Hepatocyte (in vitro differentiated cells): ENCODE results near the gene FAM169A. TPM values are rescaled to one million over a fixed set of nuclear protein-coding genes. Genes with fewer than 3 reads are reported as not detected.
"Not testable (repeated sequence)": the region's sequence is repeated elsewhere in the genome, so short reads cannot be mapped to it uniquely, and the experiment has no call there.

Source experiments
- DNase-seq: peaks from one replicate; pipeline ENCODE4 v3.0.0-alpha.2; 2016; ENCODE audit warnings: low spot score
- H2AFZ ChIP-seq: fragments of 200-600 bp; sonication (generic); 2 replicates; pipeline ENCODE4 v1.6.0; 2016; ENCODE audit warnings: antibody characterized with exemption, mild to moderate bottlenecking
- H3K27ac ChIP-seq: fragments of 200-600 bp; sonication (generic); 2 replicates; pipeline ENCODE4 v1.5.1; 2016; ENCODE audit warnings: mild to moderate bottlenecking
- H3K27me3 ChIP-seq: fragments of 200-600 bp; sonication (generic); 2 replicates; pipeline ENCODE4 v1.6.1; 2016
- H3K36me3 ChIP-seq: fragments of 200-600 bp; sonication (generic); replicated peaks from 2 replicates; pipeline ENCODE4 v1.5.1; 2016; ENCODE audit warnings: low read depth; ENCODE audit not compliant: insufficient read depth
- H3K4me1 ChIP-seq: fragments of 200-600 bp; sonication (generic); 2 replicates; pipeline ENCODE4 v1.5.1; 2016; ENCODE audit warnings: mild to moderate bottlenecking, moderate library complexity; ENCODE audit not compliant: insufficient read depth
- H3K4me2 ChIP-seq: fragments of 200-600 bp; sonication (generic); 2 replicates; pipeline ENCODE4 v1.6.0; 2016
- H3K4me3 ChIP-seq: fragments of 200-600 bp; sonication (generic); 2 replicates; pipeline ENCODE4 v1.5.1; 2016; ENCODE audit warnings: mild to moderate bottlenecking
- H3K79me2 ChIP-seq: fragments of 200-600 bp; sonication (generic); 2 replicates; pipeline ENCODE4 v1.6.0; 2017; ENCODE audit warnings: mild to moderate bottlenecking
- H3K9me2 ChIP-seq: fragments of 200-600 bp; sonication (generic); replicated peaks from 2 replicates; pipeline ENCODE4 v1.6.0; 2017; ENCODE audit warnings: mild to moderate bottlenecking; ENCODE audit not compliant: insufficient read depth
- H3K9me3 ChIP-seq: fragments of 200-600 bp; sonication (generic); 2 replicates; pipeline ENCODE4 v1.5.1; 2016; ENCODE audit warnings: low read depth, mild to moderate bottlenecking
- H4K20me1 ChIP-seq: fragments of 200-600 bp; sonication (generic); 2 replicates; pipeline ENCODE4 v1.6.0; 2016; ENCODE audit warnings: mild to moderate bottlenecking; ENCODE audit not compliant: insufficient read depth, poor library complexity, severe bottlenecking
- CTCF ChIP-seq: fragments of 200-600 bp; sonication (generic); IDR thresholded peaks from 2 replicates; pipeline ENCODE4 v1.5.1; 2016; ENCODE audit warnings: antibody characterized with exemption, mild to moderate bottlenecking; ENCODE audit not compliant: poor library complexity
- EZH2 ChIP-seq: fragments of 200-600 bp; sonication (generic); IDR thresholded peaks from 2 replicates; pipeline ENCODE4 v1.6.1; 2016; ENCODE audit warnings: antibody characterized with exemption, mild to moderate bottlenecking, borderline replicate concordance
- EZH2phosphoT487 ChIP-seq: fragments of 200-600 bp; sonication (generic); IDR thresholded peaks from one replicate; pipeline ENCODE4 v1.6.1; 2018; ENCODE audit warnings: antibody characterized with exemption, mild to moderate bottlenecking, low read depth, moderate library complexity; ENCODE audit not compliant: unreplicated experiment, severe bottlenecking
- WGBS: methylation state at CpG from one replicate; pipeline ENCODE4 v1.1.6; 2016; ENCODE audit warnings: low lambda C conversion rate; ENCODE audit errors: missing lambda C conversion rate; 5-methylcytosine and 5-hydroxymethylcytosine counted together
- polyA plus RNA-seq: library from polyadenylated mRNA; unstranded; fragments of >200 nt; fragmentation: Nextera tagmentation; extraction: Ambion mirVana; gene quantifications from 2 replicates; pipeline ENCODE4 v1.2.1, GENCODE V29; 2016
- total RNA-seq: library from RNA; depleted of rRNA; stranded (reverse); fragments of >200 nt; gene quantifications from 2 replicates; pipeline ENCODE4 v1.2.3, GENCODE V29; 2014

The FAM169A gene
- total and polyA plus RNA-seq, 2 experiments from 2014 or later, result 3.1 to 16.2 TPM

DNA sequence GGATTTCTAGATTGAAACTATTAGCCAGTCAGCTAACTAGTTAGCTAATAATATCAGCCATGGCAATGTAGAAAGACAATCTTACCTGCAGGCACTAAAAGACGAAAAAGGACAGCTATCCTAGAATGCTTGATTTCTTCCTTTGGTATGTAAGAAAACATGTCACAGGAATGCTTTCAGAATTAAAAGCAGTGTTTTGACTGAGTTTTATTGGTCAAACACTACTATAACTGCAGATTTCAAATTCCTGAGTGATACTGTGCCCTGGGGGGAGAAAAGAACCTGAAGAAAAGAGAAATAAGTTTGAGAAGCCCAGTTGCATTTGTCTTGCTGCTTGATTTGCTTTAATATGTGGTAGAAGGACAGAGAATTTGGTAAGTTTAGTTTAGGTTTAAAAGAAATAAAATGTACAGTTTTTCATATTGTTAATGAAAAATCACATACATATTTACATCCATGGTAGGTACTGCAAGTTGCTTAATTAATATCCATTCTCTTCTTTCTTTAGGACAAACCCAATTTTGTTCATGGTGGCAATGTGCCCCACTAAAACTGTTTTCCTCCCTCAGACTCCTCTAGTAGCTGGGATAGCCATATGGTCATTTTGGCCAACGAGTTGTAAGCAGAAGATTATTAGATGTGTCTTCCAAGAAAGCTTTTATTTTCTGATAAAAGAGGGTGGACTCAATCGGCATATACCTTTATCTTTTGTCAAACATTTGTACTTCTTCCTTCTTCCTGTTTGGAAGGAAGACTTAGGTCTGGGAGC, 4.3 kb upstream of the FAM169A start:
- no peak overlapping the region for H3K4me2 ChIP-seq
- peak overlapping the region; percentile 33 for H3K27ac ChIP-seq
- DNase-seq, result no peak
- no peak for TF ChIP-seq EZH2phosphoT487
- TF ChIP-seq EZH2, result no peak
- no peaks in the 10 kb centered on the region for H3K27me3 ChIP-seq
- H3K36me3 ChIP-seq, result no peaks in the 10 kb centered on the region
- H3K79me2 ChIP-seq, result no peaks in the 10 kb centered on the region
- no peaks in the 10 kb centered on the region for H3K9me2 ChIP-seq
- H3K4me3 ChIP-seq, result no peak overlapping the region
- no peaks in the 10 kb centered on the region for H3K4me1 ChIP-seq
- no peak overlapping the region for H2AFZ ChIP-seq
- no peaks in the 10 kb centered on the region for H4K20me1 ChIP-seq
- WGBS, result 76% methylated on average over 3 of the region's 3 CpGs
- H3K9me3 ChIP-seq, result no peaks in the 10 kb centered on the region

GRCh38 chr5:74869414-74869813, 3.2 kb upstream of the FAM169A start:
- H3K4me2 ChIP-seq, H3K27me3 ChIP-seq, H3K4me1 ChIP-seq, H3K9me2 ChIP-seq, DNase-seq, H3K79me2 ChIP-seq, H4K20me1 ChIP-seq, H3K36me3 ChIP-seq, H3K9me3 ChIP-seq, H2AFZ ChIP-seq, H3K4me3 ChIP-seq: not testable (repeated sequence)
- peak overlapping the region; percentile 33 for H3K27ac ChIP-seq
- WGBS, result 63% methylated on average over 10 of the region's 10 CpGs

DNA sequence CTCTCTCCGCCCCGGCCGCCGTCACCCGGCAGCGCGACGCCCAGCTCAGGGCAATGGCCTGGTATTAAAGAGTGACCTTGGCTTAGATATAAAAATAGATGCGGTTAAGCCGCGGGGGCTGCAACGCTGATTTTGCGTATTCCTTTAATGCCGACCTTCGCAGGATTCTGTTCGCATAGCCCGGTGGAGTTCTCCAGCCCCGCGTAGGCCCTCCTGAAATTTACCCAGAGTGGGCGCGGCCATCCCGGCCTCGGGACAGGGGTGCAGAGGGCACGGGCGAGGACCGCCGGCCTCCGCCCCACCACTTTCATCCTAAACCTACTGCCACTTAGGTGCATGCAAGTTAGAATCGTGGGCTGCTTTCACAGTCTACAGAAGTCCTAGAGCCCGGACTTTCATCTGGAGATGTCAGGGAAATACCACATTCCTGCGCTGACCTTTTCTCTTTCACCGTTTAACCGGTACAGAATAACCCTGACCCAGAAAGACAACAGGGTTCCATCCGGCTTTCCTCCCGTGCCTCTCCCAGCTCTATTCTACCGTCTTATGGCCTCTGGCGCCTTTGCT, 492 bp upstream of the FAM169A start:
- Histone ChIP-seq H3K36me3 (no peaks in the 10 kb centered on the region), H3K9me3 (no peaks in the 10 kb centered on the region), H3K4me3 (peak overlapping the region; percentile 86), H3K27ac (peak overlapping the region; percentile 89), H3K4me2 (peak overlapping the region; percentile 89), H3K27me3 (no peaks in the 10 kb centered on the region), H3K9me2 (no peaks in the 10 kb centered on the region), H2AFZ (peak overlapping the region; percentile 80), H4K20me1 (no peaks in the 10 kb centered on the region), H3K79me2 (peaks cover 28% of the 10 kb centered on the region), H3K4me1 (peaks cover 7% of the 10 kb centered on the region)
- WGBS, result 10% methylated on average over 37 of the region's 37 CpGs
- TF ChIP-seq CTCF, result no peak
- TF ChIP-seq EZH2, result no peak
- TF ChIP-seq EZH2phosphoT487, result no peak
- peak; percentile 38 for DNase-seq

- TF ChIP-seq EZH2 (no peak), CTCF (no peak), EZH2phosphoT487 (no peak)
- Histone ChIP-seq H3K4me3 (peak overlapping the region; percentile 86), H2AFZ (peak overlapping the region; percentile 80), H3K9me2 (no peaks in the 10 kb centered on the region), H3K36me3 (no peaks in the 10 kb centered on the region), H4K20me1 (no peaks in the 10 kb centered on the region), H3K9me3 (no peaks in the 10 kb centered on the region), H3K4me2 (peak overlapping the region; percentile 89), H3K4me1 (peaks cover 7% of the 10 kb centered on the region), H3K27me3 (no peaks in the 10 kb centered on the region), H3K27ac (peak overlapping the region; percentile 89), H3K79me2 (peaks cover 42% of the 10 kb centered on the region)
- peak; percentile 26 for DNase-seq
- 2% methylated on average over 23 of the region's 23 CpGs for WGBS
Measured at GRCh38 chr5:74865256-74865803, 857 bp downstream of the FAM169A start.
